K562 (cell line): ENCODE results near the gene SNX10. TPM values are rescaled to one million over a fixed set of nuclear protein-coding genes. Genes with fewer than 3 reads are reported as not detected.

Experiments
- CREBBP ChIP-seq: IDR thresholded peaks from one replicate; pipeline ENCODE4 v1.6.1; 2012; ENCODE audit warnings: low read depth, mild to moderate bottlenecking, control low read depth, inconsistent platforms, low read length
- KLF16 ChIP-seq: IDR thresholded peaks from 2 replicates; pipeline ENCODE4 v1.6.1; 2016; ENCODE audit warnings: antibody characterized with exemption
- KLF6 ChIP-seq: fragments of 250-450 bp; sonication (Bioruptor Pico); IDR thresholded peaks from 2 replicates; pipeline ENCODE4 v1.4.0; 2020; ENCODE audit warnings: mild to moderate bottlenecking, moderate library complexity, borderline replicate concordance
- MEF2D ChIP-seq: conservative IDR thresholded peaks from 2 replicates; pipeline ENCODE4 v1.6.1; 2016; ENCODE audit warnings: low read depth, missing genetic modification characterization, missing compliant biosample characterization
- NCOA6 ChIP-seq: fragments of 450-650 bp; IDR thresholded peaks from 2 replicates; pipeline ENCODE4 v1.6.1; 2017; ENCODE audit warnings: mild to moderate bottlenecking
- NELFE ChIP-seq: IDR thresholded peaks from 2 replicates; pipeline ENCODE4 v1.6.1; 2011; ENCODE audit warnings: mild to moderate bottlenecking; ENCODE audit not compliant: insufficient read depth, insufficient read length
- NR1H2 ChIP-seq: sonication (generic); formaldehyde crosslinking; IDR thresholded peaks from 2 replicates; pipeline ENCODE4 v1.4.0; 2020; ENCODE audit warnings: mild to moderate bottlenecking, missing genetic modification reagents
- NR2C1 ChIP-seq, 2 experiments: fragments of 450-650 bp; IDR thresholded peaks; 2 replicates each; pipeline ENCODE4 v1.6.1; 2017; ENCODE audit warnings: mild to moderate bottlenecking in 2 of 2, antibody characterized with exemption in 1 of 2, inconsistent platforms in 1 of 2, missing compliant biosample characterization in 1 of 2, missing genetic modification characterization in 1 of 2
- PHF20 ChIP-seq: fragments of 450-650 bp; IDR thresholded peaks from 2 replicates; pipeline ENCODE4 v1.6.1; 2018; ENCODE audit not compliant: partially characterized antibody
- SIN3A ChIP-seq, 2 experiments: fragments of 150-350 bp in 1 of 2; IDR thresholded peaks; 2 replicates each; pipeline ENCODE4 v1.6.1; 2011 to 2016; ENCODE audit warnings: borderline replicate concordance in 2 of 2, low read depth in 2 of 2, low read length in 2 of 2, mild to moderate bottlenecking in 2 of 2, moderate library complexity in 2 of 2; ENCODE audit not compliant: control insufficient read depth in 1 of 2
- TAF1 ChIP-seq: IDR thresholded peaks from 2 replicates; pipeline ENCODE4 v1.6.1; 2011; ENCODE audit warnings: mild to moderate bottlenecking, low read length, moderate library complexity; ENCODE audit not compliant: insufficient read depth, control insufficient read depth, severe bottlenecking; ENCODE audit errors: extremely low read depth
- ZNF354B ChIP-seq: fragments of 250-450 bp; sonication (Bioruptor Pico); IDR thresholded peaks from 2 replicates; pipeline ENCODE4 v1.4.0; 2020
- ZNF551 ChIP-seq: fragments of 250-450 bp; sonication (Bioruptor Pico); IDR thresholded peaks from 2 replicates; pipeline ENCODE4 v1.5.0; 2021; ENCODE audit warnings: mild to moderate bottlenecking, moderate library complexity
- polyA plus RNA-seq, 8 experiments: library from polyadenylated mRNA; depleted of rRNA in 4 of 8; stranded (reverse) in 5 of 8; unstranded in 3 of 8; fragments of >200 nt; fragmentation: Nextera tagmentation in 2 of 8; fragmentation: Illumina TruSeq in 1 of 8; extraction: Ambion mirVana in 2 of 8; extraction: Trizol in 1 of 8; gene quantifications; 2 replicates each; pipeline versions ENCODE4 v1.2.1 to v1.2.3, GENCODE V29; 2011 to 2014; ENCODE audit warnings: inconsistent platforms in 1 of 8, missing spikeins in 1 of 8
- total RNA-seq, 7 experiments: library from RNA; depleted of rRNA in 6 of 7; stranded (reverse); fragments of >200 nt in 6 of 7; fragmentation: Illumina TruSeq in 2 of 7; extraction: Trizol in 2 of 7; gene quantifications; 2 replicates each; pipeline versions ENCODE4 v1.2.1 to v1.2.3, GENCODE V29; 2011 to 2021; ENCODE audit warnings: low replicate concordance in 1 of 7
- TF ChIP-seq, protein P1 (sequence below): fragments of 250-450 bp; sonication (Bioruptor Pico); IDR thresholded peaks from 2 replicates; pipeline ENCODE4 v1.5.0; 2020; ENCODE audit warnings: mild to moderate bottlenecking
- TF ChIP-seq, protein P2 (sequence below), 2 experiments: fragments of 450-650 bp in 1 of 2; sonication (generic) in 1 of 2; formaldehyde crosslinking in 1 of 2; IDR thresholded peaks; 2 replicates each; pipeline versions ENCODE4 v1.7.1 to v1.9.0; 2016 to 2022; ENCODE audit warnings: inconsistent platforms in 1 of 2, mild to moderate bottlenecking in 1 of 2, missing genetic modification reagents in 1 of 2
- TF ChIP-seq, protein P3 (sequence below): fragments of 250-450 bp; sonication (Bioruptor Pico); IDR thresholded peaks from 2 replicates; pipeline ENCODE4 v1.4.0; 2020; ENCODE audit warnings: mild to moderate bottlenecking

Gene SNX10
- total and polyA plus RNA-seq, 9 of the 15 experiments (the other 6 are each of a cell fraction or from before 2014, with no cell fraction given), result 6.9 to 16.5 (median 11.5) TPM

DNA sequence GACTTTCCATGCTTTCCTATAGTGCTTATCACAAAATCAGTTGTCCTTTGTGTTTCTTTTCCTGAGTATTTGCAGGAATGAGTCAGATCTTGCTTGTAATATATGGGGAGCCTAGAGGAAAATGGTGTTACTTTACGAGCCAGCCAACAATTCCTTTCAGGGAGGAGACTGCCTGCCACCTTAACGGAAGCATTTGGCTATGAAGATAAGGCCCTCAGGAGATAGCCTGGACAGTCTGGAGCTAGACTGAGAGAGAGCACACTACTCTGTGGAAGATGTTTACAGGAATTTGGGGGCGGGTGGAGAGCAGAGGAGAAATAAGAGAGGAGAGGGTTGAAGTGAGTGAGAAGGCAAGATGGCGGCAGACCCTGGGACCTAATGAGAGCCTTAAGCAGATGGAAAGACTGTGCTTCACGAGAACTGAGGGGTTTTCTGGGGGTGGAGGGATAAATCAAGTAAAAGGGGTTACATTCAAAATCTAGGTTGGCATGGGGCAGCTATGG lies 126.3 kb downstream of the SNX10 start (continued):
- TF ChIP-seq KLF6, result no peak
- TF ChIP-seq MEF2D (tag), result no peak
- TF ChIP-seq, protein P1, sequence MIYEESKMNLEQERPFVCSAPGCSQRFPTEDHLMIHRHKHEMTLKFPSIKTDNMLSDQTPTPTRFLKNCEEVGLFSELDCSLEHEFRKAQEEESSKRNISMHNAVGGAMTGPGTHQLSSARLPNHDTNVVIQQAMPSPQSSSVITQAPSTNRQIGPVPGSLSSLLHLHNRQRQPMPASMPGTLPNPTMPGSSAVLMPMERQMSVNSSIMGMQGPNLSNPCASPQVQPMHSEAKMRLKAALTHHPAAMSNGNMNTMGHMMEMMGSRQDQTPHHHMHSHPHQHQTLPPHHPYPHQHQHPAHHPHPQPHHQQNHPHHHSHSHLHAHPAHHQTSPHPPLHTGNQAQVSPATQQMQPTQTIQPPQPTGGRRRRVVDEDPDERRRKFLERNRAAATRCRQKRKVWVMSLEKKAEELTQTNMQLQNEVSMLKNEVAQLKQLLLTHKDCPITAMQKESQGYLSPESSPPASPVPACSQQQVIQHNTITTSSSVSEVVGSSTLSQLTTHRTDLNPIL (CRISPR knock-in tag), result no peak
- no peak for TF ChIP-seq PHF20
- TF ChIP-seq, protein P2, sequence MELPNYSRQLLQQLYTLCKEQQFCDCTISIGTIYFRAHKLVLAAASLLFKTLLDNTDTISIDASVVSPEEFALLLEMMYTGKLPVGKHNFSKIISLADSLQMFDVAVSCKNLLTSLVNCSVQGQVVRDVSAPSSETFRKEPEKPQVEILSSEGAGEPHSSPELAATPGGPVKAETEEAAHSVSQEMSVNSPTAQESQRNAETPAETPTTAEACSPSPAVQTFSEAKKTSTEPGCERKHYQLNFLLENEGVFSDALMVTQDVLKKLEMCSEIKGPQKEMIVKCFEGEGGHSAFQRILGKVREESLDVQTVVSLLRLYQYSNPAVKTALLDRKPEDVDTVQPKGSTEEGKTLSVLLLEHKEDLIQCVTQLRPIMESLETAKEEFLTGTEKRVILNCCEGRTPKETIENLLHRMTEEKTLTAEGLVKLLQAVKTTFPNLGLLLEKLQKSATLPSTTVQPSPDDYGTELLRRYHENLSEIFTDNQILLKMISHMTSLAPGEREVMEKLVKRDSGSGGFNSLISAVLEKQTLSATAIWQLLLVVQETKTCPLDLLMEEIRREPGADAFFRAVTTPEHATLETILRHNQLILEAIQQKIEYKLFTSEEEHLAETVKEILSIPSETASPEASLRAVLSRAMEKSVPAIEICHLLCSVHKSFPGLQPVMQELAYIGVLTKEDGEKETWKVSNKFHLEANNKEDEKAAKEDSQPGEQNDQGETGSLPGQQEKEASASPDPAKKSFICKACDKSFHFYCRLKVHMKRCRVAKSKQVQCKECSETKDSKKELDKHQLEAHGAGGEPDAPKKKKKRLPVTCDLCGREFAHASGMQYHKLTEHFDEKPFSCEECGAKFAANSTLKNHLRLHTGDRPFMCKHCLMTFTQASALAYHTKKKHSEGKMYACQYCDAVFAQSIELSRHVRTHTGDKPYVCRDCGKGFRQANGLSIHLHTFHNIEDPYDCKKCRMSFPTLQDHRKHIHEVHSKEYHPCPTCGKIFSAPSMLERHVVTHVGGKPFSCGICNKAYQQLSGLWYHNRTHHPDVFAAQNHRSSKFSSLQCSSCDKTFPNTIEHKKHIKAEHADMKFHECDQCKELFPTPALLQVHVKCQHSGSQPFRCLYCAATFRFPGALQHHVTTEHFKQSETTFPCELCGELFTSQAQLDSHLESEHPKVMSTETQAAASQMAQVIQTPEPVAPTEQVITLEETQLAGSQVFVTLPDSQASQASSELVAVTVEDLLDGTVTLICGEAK (IDR thresholded peaks at IDR 0.05), result 0 out of 2 replicates have a peak, but pooled peaks have one; percentile 45
- TF ChIP-seq, protein P2 (CRISPR knock-in tag; IDR thresholded peaks at IDR 0.05), result no peak
- TF ChIP-seq NELFE, result no peak
- no peak for TF ChIP-seq ZNF551 (CRISPR knock-in tag)
- TF ChIP-seq SIN3A (IDR thresholded peaks at IDR 0.05; ENCODE audit: borderline replicate concordance in 2 of 2, control insufficient read depth in 1 of 2, low read depth in 2 of 2, low read length in 2 of 2), result no peak
- TF ChIP-seq NCOA6, result no peak
- TF ChIP-seq KLF16, result peak; percentile 66
- no peak for TF ChIP-seq NR1H2 (CRISPR knock-in tag)
- TF ChIP-seq NR2C1 (IDR thresholded peaks at IDR 0.05), result no peak
- TF ChIP-seq NR2C1 (tag; IDR thresholded peaks at IDR 0.05), result 0 out of 2 replicates have a peak, but pooled peaks have one; percentile 17
- TF ChIP-seq, protein P3, sequence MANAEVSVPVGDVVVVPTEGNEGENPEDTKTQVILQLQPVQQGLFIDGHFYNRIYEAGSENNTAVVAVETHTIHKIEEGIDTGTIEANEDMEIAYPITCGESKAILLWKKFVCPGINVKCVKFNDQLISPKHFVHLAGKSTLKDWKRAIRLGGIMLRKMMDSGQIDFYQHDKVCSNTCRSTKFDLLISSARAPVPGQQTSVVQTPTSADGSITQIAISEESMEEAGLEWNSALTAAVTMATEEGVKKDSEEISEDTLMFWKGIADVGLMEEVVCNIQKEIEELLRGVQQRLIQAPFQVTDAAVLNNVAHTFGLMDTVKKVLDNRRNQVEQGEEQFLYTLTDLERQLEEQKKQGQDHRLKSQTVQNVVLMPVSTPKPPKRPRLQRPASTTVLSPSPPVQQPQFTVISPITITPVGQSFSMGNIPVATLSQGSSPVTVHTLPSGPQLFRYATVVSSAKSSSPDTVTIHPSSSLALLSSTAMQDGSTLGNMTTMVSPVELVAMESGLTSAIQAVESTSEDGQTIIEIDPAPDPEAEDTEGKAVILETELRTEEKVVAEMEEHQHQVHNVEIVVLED (CRISPR knock-in tag), result no peak
- no peak for TF ChIP-seq ZNF354B (CRISPR knock-in tag)
- peak; percentile 40 for TF ChIP-seq TAF1
- TF ChIP-seq CREBBP, result no peak
